Esophagus muscularis mucosa (tissue), 3 donors: ENCODE results near the gene DTNBP1.

Experiments
- CTCF ChIP-seq, 3 experiments: fragments of 200-600 bp in 2 of 3; fragments of 450-650 bp in 1 of 3; sonication (generic) in 2 of 3; IDR thresholded peaks; one replicate each; pipeline ENCODE4 v1.5.1; 2017 to 2019; ENCODE audit warnings: antibody characterized with exemption in 3 of 3, mild to moderate bottlenecking in 2 of 3, moderate library complexity in 1 of 3
- POLR2A ChIP-seq: fragments of 450-650 bp; IDR thresholded peaks from one replicate; pipeline ENCODE4 v1.6.1; 2017; ENCODE audit warnings: antibody characterized with exemption, moderate library complexity, mild to moderate bottlenecking, low read depth

GRCh38 chr6:15562977-15563376 is 99.9 kb downstream of the DTNBP1 start:
- TF ChIP-seq CTCF (IDR thresholded peaks at IDR 0.05) (no peak), POLR2A (no peak)
